ENCODE data around the gene YPEL1.
A peak's percentile ranks its signal among the peaks of the same experiment; 100 is the strongest.
"Not testable (repeated sequence)": the region's sequence is repeated elsewhere in the genome, so short reads cannot be mapped to it uniquely, and the experiment has no call there.

The YPEL1 gene

GRCh38 chr22:21681566-21682370 is 53.8 kb downstream of the YPEL1 start:
- H3K27ac Mint-ChIP-seq = peak overlapping the region; percentile 47
- no peaks in the 10 kb centered on the region for H3K27me3 Mint-ChIP-seq
- H3K9me3 Mint-ChIP-seq = no peaks in the 10 kb centered on the region
- no peak for DNase-seq
- no peak overlapping the region for H3K4me3 Mint-ChIP-seq
- peaks cover 8% of the 10 kb centered on the region for H3K4me1 Mint-ChIP-seq (ENCODE audit: low read depth)
- peaks cover 70% of the 10 kb centered on the region for H3K36me3 Mint-ChIP-seq (ENCODE audit: low read depth)

GRCh38 chr22:21680830-21681565 is 54.6 kb downstream of the YPEL1 start:
- H3K36me3 Mint-ChIP-seq (ENCODE audit: low read depth) = peaks cover 71% of the 10 kb centered on the region
- no peaks in the 10 kb centered on the region for H3K9me3 Mint-ChIP-seq
- H3K27ac Mint-ChIP-seq = peak overlapping the region; percentile 47
- peaks cover 8% of the 10 kb centered on the region for H3K4me1 Mint-ChIP-seq (ENCODE audit: low read depth)
- H3K27me3 Mint-ChIP-seq = no peaks in the 10 kb centered on the region
- no peak for DNase-seq
- H3K4me3 Mint-ChIP-seq = no peak overlapping the region

GRCh38 chr22:21679383-21679782 is 56.2 kb downstream of the YPEL1 start:
- Mint-ChIP-seq H3K4me1 (ENCODE audit: low read depth) (peaks cover 8% of the 10 kb centered on the region), H3K27ac (no peak overlapping the region), H3K4me3 (no peak overlapping the region), H3K27me3 (no peaks in the 10 kb centered on the region), H3K9me3 (no peaks in the 10 kb centered on the region), H3K36me3 (ENCODE audit: low read depth) (peaks cover 72% of the 10 kb centered on the region)
- no peak for DNase-seq

GRCh38 chr22:21678842-21679241 is 56.8 kb downstream of the YPEL1 start:
- H3K9me3 Mint-ChIP-seq; H3K27me3 Mint-ChIP-seq; DNase-seq; H3K4me1 Mint-ChIP-seq (ENCODE audit: low read depth); H3K4me3 Mint-ChIP-seq; H3K27ac Mint-ChIP-seq: not testable (repeated sequence)
- H3K36me3 Mint-ChIP-seq (ENCODE audit: low read depth) = peaks cover 77% of the 10 kb centered on the region

- peaks cover 8% of the 10 kb centered on the region for H3K4me1 Mint-ChIP-seq (ENCODE audit: low read depth)
- H3K27me3 Mint-ChIP-seq = no peaks in the 10 kb centered on the region
- no peak overlapping the region for H3K4me3 Mint-ChIP-seq
- H3K36me3 Mint-ChIP-seq (ENCODE audit: low read depth) = peaks cover 80% of the 10 kb centered on the region
- no peak for DNase-seq
- peak overlapping the region; percentile 40 for H3K27ac Mint-ChIP-seq
- H3K9me3 Mint-ChIP-seq = no peaks in the 10 kb centered on the region
These were observed 57.8 kb downstream of the YPEL1 start for GRCh38 chr22:21677606-21678443.

GRCh38 chr22:21674638-21675245 is 60.9 kb downstream of the YPEL1 start:
- Mint-ChIP-seq H3K36me3 (ENCODE audit: low read depth) (peaks cover 84% of the 10 kb centered on the region), H3K27ac (no peak overlapping the region)

GRCh38 chr22:21673534-21674321 is 61.9 kb downstream of the YPEL1 start:
- Mint-ChIP-seq H3K9me3 (no peaks in the 10 kb centered on the region), H3K36me3 (ENCODE audit: low read depth) (peaks cover 92% of the 10 kb centered on the region), H3K27me3 (no peaks in the 10 kb centered on the region), H3K4me3 (no peak overlapping the region), H3K27ac (peak overlapping the region; percentile 34), H3K4me1 (ENCODE audit: low read depth) (peaks cover 11% of the 10 kb centered on the region)
- DNase-seq = no peak

More at GRCh38 chr22:21674638-21675245, 60.9 kb downstream of the YPEL1 start:
- Mint-ChIP-seq H3K4me1 (ENCODE audit: low read depth) (peaks cover 6% of the 10 kb centered on the region), H3K9me3 (no peaks in the 10 kb centered on the region), H3K4me3 (no peak overlapping the region), H3K27me3 (no peaks in the 10 kb centered on the region)
- no peak for DNase-seq

- H3K4me1 Mint-ChIP-seq (ENCODE audit: low read depth) = peaks cover 18% of the 10 kb centered on the region
- peaks cover 78% of the 10 kb centered on the region for H3K36me3 Mint-ChIP-seq (ENCODE audit: low read depth)
- H3K27me3 Mint-ChIP-seq = no peaks in the 10 kb centered on the region
- no peak overlapping the region for H3K27ac Mint-ChIP-seq
- no peaks in the 10 kb centered on the region for H3K9me3 Mint-ChIP-seq
- DNase-seq = no peak
- no peak overlapping the region for H3K4me3 Mint-ChIP-seq
These were observed 63.4 kb downstream of the YPEL1 start for GRCh38 chr22:21672107-21672629.

GRCh38 chr22:21669026-21669425 is 66.6 kb downstream of the YPEL1 start:
- Mint-ChIP-seq H3K27me3 (no peaks in the 10 kb centered on the region), H3K4me1 (ENCODE audit: low read depth) (peaks cover 34% of the 10 kb centered on the region)

GRCh38 chr22:21666786-21667185 is 68.8 kb downstream of the YPEL1 start:
- H3K36me3 Mint-ChIP-seq (ENCODE audit: low read depth) = peaks cover 35% of the 10 kb centered on the region
- H3K27ac Mint-ChIP-seq = peak overlapping the region; percentile 99
- peaks cover 34% of the 10 kb centered on the region for H3K4me1 Mint-ChIP-seq (ENCODE audit: low read depth)
- no peaks in the 10 kb centered on the region for H3K9me3 Mint-ChIP-seq
- DNase-seq = no peak
- H3K4me3 Mint-ChIP-seq = peak overlapping the region; percentile 100
- no peaks in the 10 kb centered on the region for H3K27me3 Mint-ChIP-seq

More at GRCh38 chr22:21669026-21669425, 66.6 kb downstream of the YPEL1 start:
- peaks cover 57% of the 10 kb centered on the region for H3K36me3 Mint-ChIP-seq (ENCODE audit: low read depth)
- no peak for DNase-seq
- no peaks in the 10 kb centered on the region for H3K9me3 Mint-ChIP-seq
- no peak overlapping the region for H3K27ac Mint-ChIP-seq
- no peak overlapping the region for H3K4me3 Mint-ChIP-seq

GRCh38 chr22:21665047-21665851 is 70.3 kb downstream of the YPEL1 start:
- Mint-ChIP-seq H3K4me3 (peak overlapping the region; percentile 100), H3K36me3 (ENCODE audit: low read depth) (peaks cover 19% of the 10 kb centered on the region), H3K27me3 (no peaks in the 10 kb centered on the region), H3K4me1 (ENCODE audit: low read depth) (peaks cover 33% of the 10 kb centered on the region), H3K9me3 (no peaks in the 10 kb centered on the region), H3K27ac (peak overlapping the region; percentile 99)
- DNase-seq = no peak

- H3K9me3 Mint-ChIP-seq = no peaks in the 10 kb centered on the region
- peaks cover 9% of the 10 kb centered on the region for H3K36me3 Mint-ChIP-seq (ENCODE audit: low read depth)
- peak overlapping the region; percentile 15 for H3K27ac Mint-ChIP-seq
- H3K4me3 Mint-ChIP-seq = no peak overlapping the region
- H3K27me3 Mint-ChIP-seq = no peaks in the 10 kb centered on the region
- H3K4me1 Mint-ChIP-seq (ENCODE audit: low read depth) = peaks cover 26% of the 10 kb centered on the region
- no peak for DNase-seq
These were observed 71.9 kb downstream of the YPEL1 start for GRCh38 chr22:21663738-21664137.

GRCh38 chr22:21661991-21662390 is 73.6 kb downstream of the YPEL1 start:
- Mint-ChIP-seq H3K27ac (no peak overlapping the region), H3K4me1 (ENCODE audit: low read depth) (peaks cover 23% of the 10 kb centered on the region), H3K27me3 (no peaks in the 10 kb centered on the region), H3K9me3 (no peaks in the 10 kb centered on the region), H3K4me3 (no peak overlapping the region), H3K36me3 (ENCODE audit: low read depth) (peaks cover 9% of the 10 kb centered on the region)
- DNase-seq = no peak
